HG03571 (cell line): ENCODE results near the gene CPNE2.

Experiments used
- ATAC-seq: cut with Tn5 transposase; IDR thresholded peaks from one replicate; pipeline ENCODE4 v1.9.1; 2021; ENCODE audit not compliant: unreplicated experiment

Gene CPNE2

GRCh38 chr16:57190136-57190535, 97.8 kb downstream of the CPNE2 start:
- ATAC-seq = no peak

GRCh38 chr16:57191056-57191571, 98.7 kb downstream of the CPNE2 start:
- no peak for ATAC-seq

- no peak for ATAC-seq
These were observed 99.8 kb downstream of the CPNE2 start for GRCh38 chr16:57192146-57192545.

GRCh38 chr16:57192720-57193486, 100.5 kb downstream of the CPNE2 start:
- ATAC-seq = no peak

- ATAC-seq = no peak
These were observed 102.1 kb downstream of the CPNE2 start for GRCh38 chr16:57194512-57194911.

- ATAC-seq = no peak
These were observed 103.9 kb downstream of the CPNE2 start for GRCh38 chr16:57196286-57196685.

GRCh38 chr16:57196753-57197152, 104.4 kb downstream of the CPNE2 start:
- ATAC-seq = no peak
